RWPE2 (cell line): ENCODE results near the gene TGFBR2.

Experiments
- ATAC-seq: fragments of 200-7000 bp; cut with Tn5 transposase; 3 replicates; pipeline ENCODE4 v1.9.1; 2021; ENCODE audit warnings: low read depth
- DNase-seq: peaks from one replicate; pipeline ENCODE4 v3.0.0-alpha.2; 2020; ENCODE audit warnings: low spot score
- H3K27ac ChIP-seq: fragments of 450-650 bp; 2 replicates; pipeline ENCODE4 v1.5.1; 2017; ENCODE audit warnings: mild to moderate bottlenecking; ENCODE audit not compliant: poor library complexity, severe bottlenecking
- H3K27me3 ChIP-seq: fragments of 250-450 bp; sonication (Bioruptor Pico); 2 replicates; pipeline ENCODE4 v1.5.1; 2021; ENCODE audit warnings: mild to moderate bottlenecking, moderate library complexity; ENCODE audit not compliant: insufficient read depth, poor library complexity, severe bottlenecking
- H3K36me3 ChIP-seq: fragments of 250-450 bp; sonication (Bioruptor Pico); 2 replicates; pipeline ENCODE4 v1.5.1; 2020; ENCODE audit warnings: low read depth, mild to moderate bottlenecking, moderate library complexity
- H3K4me1 ChIP-seq: fragments of 250-450 bp; sonication (Bioruptor Pico); 2 replicates; pipeline ENCODE4 v1.5.1; 2021; ENCODE audit warnings: mild to moderate bottlenecking, moderate library complexity; ENCODE audit not compliant: insufficient read depth, poor library complexity, severe bottlenecking
- H3K4me3 ChIP-seq: fragments of 250-450 bp; sonication (Bioruptor Pico); 2 replicates; pipeline ENCODE4 v1.5.1; 2021; ENCODE audit warnings: mild to moderate bottlenecking, moderate library complexity; ENCODE audit not compliant: severe bottlenecking
- H3K9me3 ChIP-seq: fragments of 250-450 bp; sonication (Bioruptor Pico); 2 replicates; pipeline ENCODE4 v1.5.1; 2021; ENCODE audit warnings: mild to moderate bottlenecking, moderate library complexity; ENCODE audit not compliant: severe bottlenecking
- CTCF ChIP-seq: fragments of 450-650 bp; IDR thresholded peaks from one replicate; pipeline ENCODE4 v1.5.1; 2017; ENCODE audit warnings: mild to moderate bottlenecking, moderate library complexity; ENCODE audit not compliant: poor library complexity, severe bottlenecking

The TGFBR2 gene

GRCh38 chr3:30685267-30685667, 78.9 kb downstream of the TGFBR2 start:
- H3K27me3 ChIP-seq = no peaks in the 10 kb centered on the region
- peak overlapping the region; percentile 94 for H3K27ac ChIP-seq
- TF ChIP-seq CTCF = no peak
- peaks cover 96% of the 10 kb centered on the region for H3K36me3 ChIP-seq
- DNase-seq (no peak), ATAC-seq (no peak)
- H3K4me1 ChIP-seq = peaks cover 52% of the 10 kb centered on the region
- H3K4me3 ChIP-seq = no peak overlapping the region
- no peaks in the 10 kb centered on the region for H3K9me3 ChIP-seq

GRCh38 chr3:30686176-30686575, 79.8 kb downstream of the TGFBR2 start:
- H3K27ac ChIP-seq = peak overlapping the region; percentile 94
- peaks cover 47% of the 10 kb centered on the region for H3K4me1 ChIP-seq
- H3K4me3 ChIP-seq = no peak overlapping the region
- ATAC-seq = no peak
- no peaks in the 10 kb centered on the region for H3K27me3 ChIP-seq
- H3K9me3 ChIP-seq = no peaks in the 10 kb centered on the region
- TF ChIP-seq CTCF = no peak
- H3K36me3 ChIP-seq = peaks cover 98% of the 10 kb centered on the region
- no peak for DNase-seq

GRCh38 chr3:30686799-30687198, 80.4 kb downstream of the TGFBR2 start:
- no peaks in the 10 kb centered on the region for H3K27me3 ChIP-seq
- H3K4me1 ChIP-seq = peaks cover 41% of the 10 kb centered on the region
- no peak for TF ChIP-seq CTCF
- H3K4me3 ChIP-seq = no peak overlapping the region
- no peaks in the 10 kb centered on the region for H3K9me3 ChIP-seq
- peaks cover 98% of the 10 kb centered on the region for H3K36me3 ChIP-seq
- no peak for ATAC-seq
- H3K27ac ChIP-seq = peak overlapping the region; percentile 94
- no peak for DNase-seq

GRCh38 chr3:30687930-30688570, 81.6 kb downstream of the TGFBR2 start:
- no peak for TF ChIP-seq CTCF
- no peak for ATAC-seq

More at GRCh38 chr3:30687930-30688570, 81.6 kb downstream of the TGFBR2 start:
- H3K27ac ChIP-seq = peak overlapping the region; percentile 94
- DNase-seq = no peak
- no peak overlapping the region for H3K4me3 ChIP-seq
- H3K27me3 ChIP-seq = no peaks in the 10 kb centered on the region
- peaks cover 34% of the 10 kb centered on the region for H3K4me1 ChIP-seq
- H3K36me3 ChIP-seq = peaks cover 98% of the 10 kb centered on the region
- no peaks in the 10 kb centered on the region for H3K9me3 ChIP-seq
